Panc1 (cell line): Measurements from ENCODE around the gene CTDSP1. TPM values are rescaled to one million over a fixed set of nuclear protein-coding genes. Genes with fewer than 3 reads are reported as not detected.

Experiments
- ATAC-seq: fragments of 200-7000 bp; cut with Tn5 transposase; 2 replicates; pipeline ENCODE4 v1.9.1; 2020; ENCODE audit warnings: mild to moderate bottlenecking, moderate library complexity
- BruUV-seq: library from RNA; stranded (reverse); fragments of 400-500 nt; replicated peaks from 2 replicates; lab custom pipeline; 2021; lab: Mats Ljungman, UMichigan
- CTCF ChIA-PET: fragments of 300-600 bp; sonication (Branson Sonifier 250); formaldehyde crosslinking; loops from one replicate; lab custom pipeline; 2022; ENCODE audit warnings: antibody characterized with exemption; lab: Charles Lee
- POLR2A ChIA-PET: fragments of 300-600 bp; sonication (Branson Sonifier 250); formaldehyde crosslinking; loops from one replicate; lab custom pipeline; 2022; ENCODE audit warnings: antibody characterized with exemption; lab: Charles Lee
- DNase-seq: peaks from one replicate; pipeline ENCODE4 v3.0.0-alpha.2; 2010; ENCODE audit warnings: low read depth, low spot score
- H3K27ac ChIP-seq: 2 replicates; pipeline ENCODE4 v1.5.1; 2011; ENCODE audit warnings: mild to moderate bottlenecking, low read length, inconsistent platforms
- H3K27me3 ChIP-seq: fragments of 200-500 bp; sonication (Bioruptor generic); 2 replicates; pipeline ENCODE4 v1.6.0; 2014; ENCODE audit warnings: low read length, inconsistent platforms; ENCODE audit not compliant: control insufficient read depth, insufficient read depth
- H3K36me3 ChIP-seq: fragments of 200-500 bp; sonication (Bioruptor generic); 2 replicates; pipeline ENCODE4 v1.5.1; 2014; ENCODE audit warnings: inconsistent platforms, mild to moderate bottlenecking, low read length, moderate library complexity; ENCODE audit not compliant: control insufficient read depth, insufficient read depth
- H3K4me1 ChIP-seq: 2 replicates; pipeline ENCODE4 v1.5.1; 2011; ENCODE audit warnings: inconsistent platforms, mild to moderate bottlenecking, low read length, moderate library complexity; ENCODE audit not compliant: control insufficient read depth, insufficient read depth
- H3K4me3 ChIP-seq, 2 experiments: 2 replicates each; pipeline ENCODE4 v1.5.1; 2011 to 2012; ENCODE audit warnings: low read depth in 2 of 2, low read length in 2 of 2, mild to moderate bottlenecking in 2 of 2, inconsistent platforms in 1 of 2, moderate library complexity in 1 of 2
- H3K9me3 ChIP-seq: fragments of 200-500 bp; sonication (Bioruptor generic); 2 replicates; pipeline ENCODE4 v1.5.1; 2014; ENCODE audit warnings: low read depth, mild to moderate bottlenecking, inconsistent platforms, low read length, moderate library complexity; ENCODE audit not compliant: control insufficient read depth, insufficient read depth
- POLR2AphosphoS5 ChIP-seq: IDR thresholded peaks from 2 replicates; pipeline ENCODE4 v1.6.1; 2012; ENCODE audit warnings: mild to moderate bottlenecking, low read depth, low read length, moderate library complexity
- REST ChIP-seq, 2 experiments: IDR thresholded peaks; 2 replicates each; pipeline ENCODE4 v1.6.1; 2011 to 2012; ENCODE audit warnings: low read depth in 2 of 2, control low read depth in 1 of 2, low read length in 1 of 2, mild to moderate bottlenecking in 1 of 2, moderate library complexity in 1 of 2; ENCODE audit not compliant: insufficient read depth in 1 of 2
- SIN3A ChIP-seq: IDR thresholded peaks from 2 replicates; pipeline ENCODE4 v1.6.1; 2012; ENCODE audit warnings: low read depth, mild to moderate bottlenecking, low read length, moderate library complexity, borderline replicate concordance; ENCODE audit not compliant: insufficient read depth
- TCF7L2 ChIP-seq: IDR thresholded peaks from 2 replicates; pipeline ENCODE4 v1.6.1; 2011; ENCODE audit warnings: mild to moderate bottlenecking, low read depth, low read length, inconsistent platforms
- in situ Hi-C: cut with HindIII; loops from 2 replicates; pipeline ENCODE4 v1.10.0; 2016; ENCODE audit warnings: low sequenced_read_pairs, low pct_unique_long_range_greater_than_20kb
- intact Hi-C: fragments of 100-400 bp; cut with micrococcal nuclease; formaldehyde crosslinking; loops from one replicate; pipeline ENCODE4 v1.10.0; 2022; ENCODE audit not compliant: unreplicated experiment
- total RNA-seq: library from RNA; stranded (reverse); gene quantifications from one replicate; pipeline ENCODE4 v1.2.1, GENCODE V29; 2021; ENCODE audit not compliant: unreplicated experiment
- TF ChIP-seq, protein P1 (sequence below): fragments of 450-650 bp; IDR thresholded peaks from 2 replicates; pipeline ENCODE4 v1.5.1; 2017; ENCODE audit warnings: mild to moderate bottlenecking

The CTDSP1 gene
- total RNA-seq, 1 experiment from 2014 or later: 128 TPM

- in situ Hi-C loops: no loop called here
- POLR2A ChIA-PET: no interaction called here
These were observed 32.9 kb upstream of the CTDSP1 start for GRCh38 chr2:218366621-218367414.

DNA sequence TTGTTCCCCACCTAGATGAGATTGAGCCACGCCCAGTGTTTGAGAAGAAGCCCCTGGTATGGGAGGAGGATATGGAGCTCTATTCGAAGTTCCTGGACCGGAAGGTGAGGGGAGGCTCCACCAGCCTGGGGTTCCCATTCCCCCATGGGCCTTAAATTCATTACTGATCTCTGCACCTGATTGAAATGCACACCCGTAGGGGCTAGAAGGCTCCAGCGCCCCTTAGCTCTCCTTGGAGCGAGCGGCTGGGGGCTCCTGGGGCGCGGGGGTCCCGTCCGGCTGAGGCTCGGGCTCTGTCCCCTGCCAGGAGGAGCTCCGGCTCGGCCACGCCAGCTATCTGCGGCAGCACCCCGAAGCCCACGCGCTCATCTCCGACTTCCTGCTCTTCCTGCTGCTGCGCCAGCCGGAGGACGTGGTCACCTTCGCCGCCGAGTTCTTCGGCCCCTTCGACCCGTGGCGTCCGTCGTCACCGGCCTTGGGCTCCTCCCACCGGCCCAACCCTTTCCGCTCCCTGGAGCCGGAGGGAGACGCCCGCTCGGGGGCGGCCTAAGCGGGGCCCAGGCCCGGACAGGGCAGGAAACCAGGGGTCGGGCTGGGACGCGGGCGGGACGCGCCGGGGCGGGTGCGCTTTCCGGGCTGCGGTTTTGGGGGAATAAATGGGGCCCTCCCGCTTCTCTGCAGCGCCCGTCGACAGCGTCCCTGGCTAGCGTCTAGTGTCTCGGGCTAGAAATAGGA lies 32.1 kb upstream of the CTDSP1 start:
- intact Hi-C loops (no loop called here), in situ Hi-C loops (no loop called here)
- POLR2A ChIA-PET: no interaction called here
- DNase-seq: no peak
- no peaks in the 10 kb centered on the region for H3K36me3 ChIP-seq
- peak; percentile 98 for ATAC-seq
- no peak for TF ChIP-seq SIN3A
- TF ChIP-seq TCF7L2: no peak
- TF ChIP-seq, protein P1, sequence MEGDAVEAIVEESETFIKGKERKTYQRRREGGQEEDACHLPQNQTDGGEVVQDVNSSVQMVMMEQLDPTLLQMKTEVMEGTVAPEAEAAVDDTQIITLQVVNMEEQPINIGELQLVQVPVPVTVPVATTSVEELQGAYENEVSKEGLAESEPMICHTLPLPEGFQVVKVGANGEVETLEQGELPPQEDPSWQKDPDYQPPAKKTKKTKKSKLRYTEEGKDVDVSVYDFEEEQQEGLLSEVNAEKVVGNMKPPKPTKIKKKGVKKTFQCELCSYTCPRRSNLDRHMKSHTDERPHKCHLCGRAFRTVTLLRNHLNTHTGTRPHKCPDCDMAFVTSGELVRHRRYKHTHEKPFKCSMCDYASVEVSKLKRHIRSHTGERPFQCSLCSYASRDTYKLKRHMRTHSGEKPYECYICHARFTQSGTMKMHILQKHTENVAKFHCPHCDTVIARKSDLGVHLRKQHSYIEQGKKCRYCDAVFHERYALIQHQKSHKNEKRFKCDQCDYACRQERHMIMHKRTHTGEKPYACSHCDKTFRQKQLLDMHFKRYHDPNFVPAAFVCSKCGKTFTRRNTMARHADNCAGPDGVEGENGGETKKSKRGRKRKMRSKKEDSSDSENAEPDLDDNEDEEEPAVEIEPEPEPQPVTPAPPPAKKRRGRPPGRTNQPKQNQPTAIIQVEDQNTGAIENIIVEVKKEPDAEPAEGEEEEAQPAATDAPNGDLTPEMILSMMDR: no peak
- peak; percentile 86 for TF ChIP-seq POLR2AphosphoS5
- H3K4me3 ChIP-seq: peak overlapping the region; percentile 54 to 72
- CTCF ChIA-PET: no interaction called here
- H3K27me3 ChIP-seq: no peaks in the 10 kb centered on the region
- peaks cover 3% of the 10 kb centered on the region; the same call in 1 of the 2 replicates for H3K4me1 ChIP-seq
- peak overlapping the region; percentile 68 for H3K27ac ChIP-seq
- H3K9me3 ChIP-seq: no peaks in the 10 kb centered on the region
- BruUV-seq: TSS peak; percentile 91

More at GRCh38 chr2:218366621-218367414, 32.9 kb upstream of the CTDSP1 start:
- Histone ChIP-seq H3K27ac (peak overlapping the region; percentile 68), H3K4me1 (peaks cover 3% of the 10 kb centered on the region; the same call in 1 of the 2 replicates), H3K36me3 (no peaks in the 10 kb centered on the region), H3K27me3 (no peaks in the 10 kb centered on the region), H3K9me3 (no peaks in the 10 kb centered on the region), H3K4me3 (peak overlapping the region; percentile 54 to 72)
- DNase-seq (no peak), ATAC-seq (no peak)
- no TSS peak for BruUV-seq
- intact Hi-C loops: no loop called here
- CTCF ChIA-PET: no interaction called here
- no peak for TF ChIP-seq REST (IDR thresholded peaks at IDR 0.05; ENCODE audit: insufficient read depth in 1 of 2, low read depth in 2 of 2, low read length in 1 of 2)
- TF ChIP-seq TCF7L2: no peak
- no peak for TF ChIP-seq POLR2AphosphoS5
- TF ChIP-seq, protein P1: no peak
- TF ChIP-seq SIN3A: no peak
